Activated CD8-positive, alpha-beta memory T cell treated with anti-CD3 and anti-CD28 coated beads, Interleukin-2, amount 50 U/mL, for 4 hours (primary cell): ENCODE data around the gene TSPAN19.

Source experiments
- DNase-seq: peaks from one replicate; pipeline ENCODE4 v3.0.0-alpha.2; 2020

The TSPAN19 gene

GRCh38 chr12:84998341-84998740 is 37.7 kb downstream of the TSPAN19 start:
- no peak for DNase-seq

- no peak for DNase-seq
Observed at GRCh38 chr12:84996759-84997158, 39.3 kb downstream of the TSPAN19 start.

- DNase-seq: no peak
Observed at GRCh38 chr12:84995641-84996040, 40.4 kb downstream of the TSPAN19 start.

- no peak for DNase-seq
Observed at GRCh38 chr12:84994426-84994825, 41.7 kb downstream of the TSPAN19 start.

- no peak for DNase-seq
Observed at GRCh38 chr12:84986586-84986985, 49.5 kb downstream of the TSPAN19 start.

- no peak for DNase-seq
Observed at GRCh38 chr12:84986117-84986516, 50.0 kb downstream of the TSPAN19 start.

- no peak for DNase-seq
Observed at GRCh38 chr12:84983289-84983688, 52.8 kb downstream of the TSPAN19 start.

- DNase-seq: no peak
Observed at GRCh38 chr12:84982888-84983287, 53.2 kb downstream of the TSPAN19 start.

GRCh38 chr12:84978921-84979320 is 57.2 kb downstream of the TSPAN19 start:
- DNase-seq: no peak

- DNase-seq: no peak
Observed at GRCh38 chr12:84976133-84976532, 59.9 kb downstream of the TSPAN19 start.

- no peak for DNase-seq
Observed at GRCh38 chr12:84974155-84974815, 61.8 kb downstream of the TSPAN19 start.

GRCh38 chr12:84973026-84973425 is 63.1 kb downstream of the TSPAN19 start:
- DNase-seq: no peak

- DNase-seq: no peak
Observed at GRCh38 chr12:84969226-84969625, 66.9 kb downstream of the TSPAN19 start.
